C4-2B (cell line): ENCODE results near the gene OCEL1.

Source experiments
- CTCF ChIP-seq: fragments of 450-650 bp; conservative IDR thresholded peaks from 2 replicates; pipeline ENCODE4 v1.5.1; 2017; ENCODE audit warnings: mild to moderate bottlenecking
- ZFX ChIP-seq: fragments of 450-650 bp; IDR thresholded peaks from 2 replicates; pipeline ENCODE4 v1.6.1; 2017

DNA sequence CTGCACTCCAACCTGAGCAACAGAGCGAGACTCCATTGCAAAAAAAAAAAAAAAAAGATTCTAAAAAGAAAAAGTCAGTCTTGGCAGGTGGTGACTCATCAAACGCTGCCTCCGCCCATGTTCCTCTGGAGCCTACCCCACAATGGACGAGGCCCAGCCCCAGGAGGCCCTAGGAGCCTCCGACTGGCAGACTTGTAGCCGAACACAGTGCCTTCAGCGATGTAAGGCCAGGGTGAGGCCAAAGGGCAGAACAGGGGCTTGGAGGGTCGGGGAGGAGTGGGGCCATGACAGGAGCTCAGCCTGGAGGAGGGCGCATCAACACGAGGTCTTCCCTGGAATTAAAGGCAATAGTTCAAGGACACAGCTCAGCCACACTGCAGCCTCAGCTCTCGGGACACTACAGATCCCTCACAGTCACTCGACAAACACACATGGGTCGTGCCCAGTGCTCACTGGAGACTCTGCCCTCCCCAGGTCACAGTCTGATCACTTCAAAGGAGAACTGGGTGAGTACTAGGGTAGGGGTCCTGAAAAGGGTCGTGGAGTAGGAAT lies 5.7 kb upstream of the OCEL1 start:
- TF ChIP-seq CTCF (no peak), ZFX (no peak)
